GM23338 (cell line): Measurements from ENCODE around the gene NMD3. TPM values are rescaled to one million over a fixed set of nuclear protein-coding genes. Genes with fewer than 3 reads are reported as not detected.
A peak's percentile ranks its signal among the peaks of the same experiment; 100 is the strongest.

Experiments used
- ATAC-seq: fragments of 200-7000 bp; cut with Tn5 transposase; 3 replicates; pipeline ENCODE4 v1.9.1; 2020
- DNase-seq: peaks from one replicate; pipeline ENCODE4 v3.0.0-alpha.2; 2015; ENCODE audit warnings: low spot score
- H2AFZ ChIP-seq: fragments of 200-600 bp; sonication (generic); 2 replicates; pipeline ENCODE4 v1.8.0; 2016; ENCODE audit warnings: antibody characterized with exemption, mild to moderate bottlenecking, moderate library complexity
- H3F3A ChIP-seq: fragments of 200-600 bp; sonication (generic); replicated peaks from 2 replicates; pipeline ENCODE4 v1.8.0; 2017; ENCODE audit warnings: antibody characterized with exemption, mixed run types, low read depth
- H3K27ac ChIP-seq: fragments of 200-600 bp; sonication (generic); 2 replicates; pipeline ENCODE4 v1.6.1; 2016; ENCODE audit warnings: low read depth
- H3K27me3 ChIP-seq: fragments of 200-600 bp; sonication (generic); 2 replicates; pipeline ENCODE4 v1.8.0; 2016; ENCODE audit warnings: mild to moderate bottlenecking, mixed run types, moderate library complexity; ENCODE audit not compliant: insufficient read depth
- H3K36me3 ChIP-seq: fragments of 200-600 bp; sonication (generic); 2 replicates; pipeline ENCODE4 v1.8.0; 2016; ENCODE audit warnings: mild to moderate bottlenecking; ENCODE audit not compliant: insufficient read depth
- H3K4me1 ChIP-seq: fragments of 200-600 bp; sonication (generic); 2 replicates; pipeline ENCODE4 v1.8.0; 2016; ENCODE audit warnings: mild to moderate bottlenecking, moderate library complexity; ENCODE audit not compliant: insufficient read depth
- H3K4me2 ChIP-seq: fragments of 200-600 bp; sonication (generic); 2 replicates; pipeline ENCODE4 v1.7.1; 2017; ENCODE audit warnings: mixed run types
- H3K4me3 ChIP-seq: fragments of 200-600 bp; sonication (generic); 2 replicates; pipeline ENCODE4 v1.6.1; 2016; ENCODE audit warnings: mixed run types
- H3K79me2 ChIP-seq: fragments of 200-600 bp; sonication (generic); replicated peaks from 2 replicates; pipeline ENCODE4 v1.8.0; 2017; ENCODE audit warnings: mild to moderate bottlenecking; ENCODE audit not compliant: insufficient read depth
- H3K9me2 ChIP-seq: fragments of 200-600 bp; sonication (generic); 2 replicates; pipeline ENCODE4 v1.8.0; 2017; ENCODE audit not compliant: insufficient read depth
- H4K20me1 ChIP-seq: fragments of 200-600 bp; sonication (generic); replicated peaks from 2 replicates; pipeline ENCODE4 v1.8.0; 2017; ENCODE audit warnings: mild to moderate bottlenecking; ENCODE audit not compliant: insufficient read depth
- H3K27ac Mint-ChIP-seq: 2 replicates; pipeline ENCODE4 v1.8.0; 2020; ENCODE audit warnings: inconsistent platforms, mild to moderate bottlenecking, moderate library complexity, mixed read lengths
- H3K27me3 Mint-ChIP-seq: 3 replicates; pipeline ENCODE4 v1.8.0; 2022; ENCODE audit warnings: low read depth, mild to moderate bottlenecking, moderate library complexity, mixed read lengths, inconsistent platforms; ENCODE audit not compliant: insufficient read depth, poor library complexity
- H3K36me3 Mint-ChIP-seq: 3 replicates; pipeline ENCODE4 v1.8.0; 2021; ENCODE audit warnings: low read depth, mild to moderate bottlenecking, inconsistent platforms, moderate library complexity, mixed read lengths
- H3K4me1 Mint-ChIP-seq: 3 replicates; pipeline ENCODE4 v1.8.0; 2020; ENCODE audit warnings: mild to moderate bottlenecking, inconsistent platforms, mixed read lengths
- H3K4me3 Mint-ChIP-seq: 3 replicates; pipeline ENCODE4 v1.8.0; 2021; ENCODE audit warnings: moderate library complexity, mild to moderate bottlenecking, inconsistent platforms, mixed read lengths
- H3K9me3 Mint-ChIP-seq: 3 replicates; pipeline ENCODE4 v1.8.0; 2020; ENCODE audit warnings: moderate library complexity, mild to moderate bottlenecking, inconsistent platforms, mixed read lengths
- CREB1 ChIP-seq: fragments of 250-450 bp; sonication (Bioruptor Pico); IDR thresholded peaks from 2 replicates; pipeline ENCODE4 v1.5.0; 2020; ENCODE audit warnings: low read depth, mild to moderate bottlenecking, moderate library complexity
- EZH2 ChIP-seq: fragments of 200-600 bp; sonication (generic); IDR thresholded peaks from one replicate; pipeline ENCODE4 v1.8.0; 2017; ENCODE audit warnings: antibody characterized with exemption, mild to moderate bottlenecking, low read depth; ENCODE audit not compliant: unreplicated experiment
- EZH2phosphoT487 ChIP-seq: fragments of 200-600 bp; sonication (generic); IDR thresholded peaks from one replicate; pipeline ENCODE4 v1.8.1; 2018; ENCODE audit warnings: antibody characterized with exemption; ENCODE audit not compliant: unreplicated experiment
- JUNB ChIP-seq: IDR thresholded peaks from one replicate; pipeline ENCODE4 v1.6.1; 2016; ENCODE audit warnings: antibody characterized with exemption; ENCODE audit not compliant: unreplicated experiment
- NANOG ChIP-seq: IDR thresholded peaks from 2 replicates; pipeline ENCODE4 v1.6.1; 2016; ENCODE audit warnings: antibody characterized with exemption, borderline replicate concordance
- POLR2AphosphoS5 ChIP-seq: IDR thresholded peaks from 2 replicates; pipeline ENCODE4 v1.6.1; 2016; ENCODE audit warnings: antibody characterized with exemption, low read depth
- STAT1 ChIP-seq: IDR thresholded peaks from one replicate; pipeline ENCODE4 v1.6.1; 2016; ENCODE audit warnings: antibody characterized with exemption; ENCODE audit not compliant: unreplicated experiment
- ZNF114 ChIP-seq: fragments of 250-450 bp; sonication (Bioruptor Pico); IDR thresholded peaks from 2 replicates; pipeline ENCODE4 v1.5.0; 2020; ENCODE audit warnings: mild to moderate bottlenecking, moderate library complexity
- ZNF331 ChIP-seq: fragments of 250-450 bp; sonication (Bioruptor Pico); IDR thresholded peaks from 2 replicates; pipeline ENCODE4 v1.5.0; 2020; ENCODE audit warnings: low read depth, mild to moderate bottlenecking, moderate library complexity
- polyA plus RNA-seq: library from polyadenylated mRNA; unstranded; fragments of >200 nt; fragmentation: Nextera tagmentation; extraction: Ambion mirVana; gene quantifications from 2 replicates; pipeline ENCODE4 v1.2.1, GENCODE V29; 2016
- total RNA-seq: library from RNA; depleted of rRNA; stranded (reverse); fragments of >200 nt; shearing (Covaris generic); gene quantifications from 2 replicates; pipeline ENCODE4 v1.2.3, GENCODE V29; 2014
- TF ChIP-seq, protein P1 (sequence below): IDR thresholded peaks from one replicate; pipeline ENCODE4 v1.6.1; 2018; ENCODE audit warnings: antibody characterized with exemption; ENCODE audit not compliant: unreplicated experiment
- TF ChIP-seq, protein P2 (sequence below), 2 experiments: fragments of 200-600 bp in 1 of 2; sonication (generic) in 1 of 2; conservative IDR thresholded peaks; 2 replicates each; pipeline versions ENCODE4 v1.5.1 to v1.6.1; 2016 to 2017; ENCODE audit warnings: antibody characterized with exemption in 2 of 2, low read depth in 2 of 2, mild to moderate bottlenecking in 2 of 2, moderate library complexity in 1 of 2
- TF ChIP-seq, protein P3 (sequence below): fragments of 250-450 bp; sonication (Bioruptor Pico); IDR thresholded peaks from 2 replicates; pipeline ENCODE4 v1.5.0; 2020; ENCODE audit warnings: mild to moderate bottlenecking, moderate library complexity
- TF ChIP-seq, protein P4 (sequence below): IDR thresholded peaks from 2 replicates; pipeline ENCODE4 v1.6.1; 2016; ENCODE audit warnings: antibody characterized with exemption

Gene NMD3
- total and polyA plus RNA-seq, 2 experiments from 2014 or later: 27.3 to 67.4 TPM

DNA sequence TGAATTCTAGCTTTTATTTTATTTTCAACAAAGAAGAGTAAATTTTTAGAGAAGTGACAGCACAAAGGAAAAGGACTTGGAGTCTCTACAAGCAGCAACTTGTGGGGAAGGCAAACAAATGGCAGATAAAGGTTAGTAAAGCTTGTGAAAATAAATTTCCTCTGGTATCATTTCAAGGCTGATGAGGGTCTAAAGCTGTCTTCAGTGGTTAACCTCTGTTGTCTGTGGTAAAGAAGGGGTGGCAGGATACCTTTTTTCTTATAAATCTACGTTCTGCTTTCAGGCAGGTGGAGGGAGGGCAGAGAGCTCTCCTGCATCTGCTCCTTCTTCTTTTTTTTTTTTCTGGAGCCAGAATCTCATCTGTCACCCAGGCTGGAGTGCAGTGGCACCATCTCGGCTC lies 50.5 kb downstream of the NMD3 start:
- Mint-ChIP-seq H3K4me3 (no peak overlapping the region), H3K27me3 (peaks cover 4% of the 10 kb centered on the region), H3K4me1 (peaks cover 9% of the 10 kb centered on the region; the same call in 2 of the 3 replicates), H3K9me3 (peaks cover 14% of the 10 kb centered on the region; the same call in 2 of the 3 replicates), H3K27ac (no peak overlapping the region), H3K36me3 (peaks cover 27% of the 10 kb centered on the region)
- H4K20me1 ChIP-seq: no peaks in the 10 kb centered on the region
- H3K4me1 ChIP-seq: no peaks in the 10 kb centered on the region; the same call in 1 of the 2 replicates
- no peak for ATAC-seq
- DNase-seq: no peak
- peaks cover 4% of the 10 kb centered on the region; the same call in 1 of the 2 replicates for H3K36me3 ChIP-seq
- no peak overlapping the region for H3K4me3 ChIP-seq
- H3F3A ChIP-seq: no peaks in the 10 kb centered on the region
- peak overlapping the region; percentile 1; the same call in 1 of the 2 replicates for H3K27ac ChIP-seq
- H3K9me2 ChIP-seq: no peaks in the 10 kb centered on the region
- TF ChIP-seq NANOG (no peak), ZNF114 (no peak), POLR2AphosphoS5 (no peak), ZNF331 (no peak), JUNB (no peak), CREB1 (CRISPR knock-in tag) (no peak), EZH2 (no peak), STAT1 (no peak), EZH2phosphoT487 (no peak)
- TF ChIP-seq, protein P1, sequence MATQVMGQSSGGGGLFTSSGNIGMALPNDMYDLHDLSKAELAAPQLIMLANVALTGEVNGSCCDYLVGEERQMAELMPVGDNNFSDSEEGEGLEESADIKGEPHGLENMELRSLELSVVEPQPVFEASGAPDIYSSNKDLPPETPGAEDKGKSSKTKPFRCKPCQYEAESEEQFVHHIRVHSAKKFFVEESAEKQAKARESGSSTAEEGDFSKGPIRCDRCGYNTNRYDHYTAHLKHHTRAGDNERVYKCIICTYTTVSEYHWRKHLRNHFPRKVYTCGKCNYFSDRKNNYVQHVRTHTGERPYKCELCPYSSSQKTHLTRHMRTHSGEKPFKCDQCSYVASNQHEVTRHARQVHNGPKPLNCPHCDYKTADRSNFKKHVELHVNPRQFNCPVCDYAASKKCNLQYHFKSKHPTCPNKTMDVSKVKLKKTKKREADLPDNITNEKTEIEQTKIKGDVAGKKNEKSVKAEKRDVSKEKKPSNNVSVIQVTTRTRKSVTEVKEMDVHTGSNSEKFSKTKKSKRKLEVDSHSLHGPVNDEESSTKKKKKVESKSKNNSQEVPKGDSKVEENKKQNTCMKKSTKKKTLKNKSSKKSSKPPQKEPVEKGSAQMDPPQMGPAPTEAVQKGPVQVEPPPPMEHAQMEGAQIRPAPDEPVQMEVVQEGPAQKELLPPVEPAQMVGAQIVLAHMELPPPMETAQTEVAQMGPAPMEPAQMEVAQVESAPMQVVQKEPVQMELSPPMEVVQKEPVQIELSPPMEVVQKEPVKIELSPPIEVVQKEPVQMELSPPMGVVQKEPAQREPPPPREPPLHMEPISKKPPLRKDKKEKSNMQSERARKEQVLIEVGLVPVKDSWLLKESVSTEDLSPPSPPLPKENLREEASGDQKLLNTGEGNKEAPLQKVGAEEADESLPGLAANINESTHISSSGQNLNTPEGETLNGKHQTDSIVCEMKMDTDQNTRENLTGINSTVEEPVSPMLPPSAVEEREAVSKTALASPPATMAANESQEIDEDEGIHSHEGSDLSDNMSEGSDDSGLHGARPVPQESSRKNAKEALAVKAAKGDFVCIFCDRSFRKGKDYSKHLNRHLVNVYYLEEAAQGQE: no peak
- TF ChIP-seq, protein P2, sequence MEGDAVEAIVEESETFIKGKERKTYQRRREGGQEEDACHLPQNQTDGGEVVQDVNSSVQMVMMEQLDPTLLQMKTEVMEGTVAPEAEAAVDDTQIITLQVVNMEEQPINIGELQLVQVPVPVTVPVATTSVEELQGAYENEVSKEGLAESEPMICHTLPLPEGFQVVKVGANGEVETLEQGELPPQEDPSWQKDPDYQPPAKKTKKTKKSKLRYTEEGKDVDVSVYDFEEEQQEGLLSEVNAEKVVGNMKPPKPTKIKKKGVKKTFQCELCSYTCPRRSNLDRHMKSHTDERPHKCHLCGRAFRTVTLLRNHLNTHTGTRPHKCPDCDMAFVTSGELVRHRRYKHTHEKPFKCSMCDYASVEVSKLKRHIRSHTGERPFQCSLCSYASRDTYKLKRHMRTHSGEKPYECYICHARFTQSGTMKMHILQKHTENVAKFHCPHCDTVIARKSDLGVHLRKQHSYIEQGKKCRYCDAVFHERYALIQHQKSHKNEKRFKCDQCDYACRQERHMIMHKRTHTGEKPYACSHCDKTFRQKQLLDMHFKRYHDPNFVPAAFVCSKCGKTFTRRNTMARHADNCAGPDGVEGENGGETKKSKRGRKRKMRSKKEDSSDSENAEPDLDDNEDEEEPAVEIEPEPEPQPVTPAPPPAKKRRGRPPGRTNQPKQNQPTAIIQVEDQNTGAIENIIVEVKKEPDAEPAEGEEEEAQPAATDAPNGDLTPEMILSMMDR (conservative IDR thresholded peaks at IDR 0.05; ENCODE audit: low read depth in 2 of 2): no peak
- TF ChIP-seq, protein P3, sequence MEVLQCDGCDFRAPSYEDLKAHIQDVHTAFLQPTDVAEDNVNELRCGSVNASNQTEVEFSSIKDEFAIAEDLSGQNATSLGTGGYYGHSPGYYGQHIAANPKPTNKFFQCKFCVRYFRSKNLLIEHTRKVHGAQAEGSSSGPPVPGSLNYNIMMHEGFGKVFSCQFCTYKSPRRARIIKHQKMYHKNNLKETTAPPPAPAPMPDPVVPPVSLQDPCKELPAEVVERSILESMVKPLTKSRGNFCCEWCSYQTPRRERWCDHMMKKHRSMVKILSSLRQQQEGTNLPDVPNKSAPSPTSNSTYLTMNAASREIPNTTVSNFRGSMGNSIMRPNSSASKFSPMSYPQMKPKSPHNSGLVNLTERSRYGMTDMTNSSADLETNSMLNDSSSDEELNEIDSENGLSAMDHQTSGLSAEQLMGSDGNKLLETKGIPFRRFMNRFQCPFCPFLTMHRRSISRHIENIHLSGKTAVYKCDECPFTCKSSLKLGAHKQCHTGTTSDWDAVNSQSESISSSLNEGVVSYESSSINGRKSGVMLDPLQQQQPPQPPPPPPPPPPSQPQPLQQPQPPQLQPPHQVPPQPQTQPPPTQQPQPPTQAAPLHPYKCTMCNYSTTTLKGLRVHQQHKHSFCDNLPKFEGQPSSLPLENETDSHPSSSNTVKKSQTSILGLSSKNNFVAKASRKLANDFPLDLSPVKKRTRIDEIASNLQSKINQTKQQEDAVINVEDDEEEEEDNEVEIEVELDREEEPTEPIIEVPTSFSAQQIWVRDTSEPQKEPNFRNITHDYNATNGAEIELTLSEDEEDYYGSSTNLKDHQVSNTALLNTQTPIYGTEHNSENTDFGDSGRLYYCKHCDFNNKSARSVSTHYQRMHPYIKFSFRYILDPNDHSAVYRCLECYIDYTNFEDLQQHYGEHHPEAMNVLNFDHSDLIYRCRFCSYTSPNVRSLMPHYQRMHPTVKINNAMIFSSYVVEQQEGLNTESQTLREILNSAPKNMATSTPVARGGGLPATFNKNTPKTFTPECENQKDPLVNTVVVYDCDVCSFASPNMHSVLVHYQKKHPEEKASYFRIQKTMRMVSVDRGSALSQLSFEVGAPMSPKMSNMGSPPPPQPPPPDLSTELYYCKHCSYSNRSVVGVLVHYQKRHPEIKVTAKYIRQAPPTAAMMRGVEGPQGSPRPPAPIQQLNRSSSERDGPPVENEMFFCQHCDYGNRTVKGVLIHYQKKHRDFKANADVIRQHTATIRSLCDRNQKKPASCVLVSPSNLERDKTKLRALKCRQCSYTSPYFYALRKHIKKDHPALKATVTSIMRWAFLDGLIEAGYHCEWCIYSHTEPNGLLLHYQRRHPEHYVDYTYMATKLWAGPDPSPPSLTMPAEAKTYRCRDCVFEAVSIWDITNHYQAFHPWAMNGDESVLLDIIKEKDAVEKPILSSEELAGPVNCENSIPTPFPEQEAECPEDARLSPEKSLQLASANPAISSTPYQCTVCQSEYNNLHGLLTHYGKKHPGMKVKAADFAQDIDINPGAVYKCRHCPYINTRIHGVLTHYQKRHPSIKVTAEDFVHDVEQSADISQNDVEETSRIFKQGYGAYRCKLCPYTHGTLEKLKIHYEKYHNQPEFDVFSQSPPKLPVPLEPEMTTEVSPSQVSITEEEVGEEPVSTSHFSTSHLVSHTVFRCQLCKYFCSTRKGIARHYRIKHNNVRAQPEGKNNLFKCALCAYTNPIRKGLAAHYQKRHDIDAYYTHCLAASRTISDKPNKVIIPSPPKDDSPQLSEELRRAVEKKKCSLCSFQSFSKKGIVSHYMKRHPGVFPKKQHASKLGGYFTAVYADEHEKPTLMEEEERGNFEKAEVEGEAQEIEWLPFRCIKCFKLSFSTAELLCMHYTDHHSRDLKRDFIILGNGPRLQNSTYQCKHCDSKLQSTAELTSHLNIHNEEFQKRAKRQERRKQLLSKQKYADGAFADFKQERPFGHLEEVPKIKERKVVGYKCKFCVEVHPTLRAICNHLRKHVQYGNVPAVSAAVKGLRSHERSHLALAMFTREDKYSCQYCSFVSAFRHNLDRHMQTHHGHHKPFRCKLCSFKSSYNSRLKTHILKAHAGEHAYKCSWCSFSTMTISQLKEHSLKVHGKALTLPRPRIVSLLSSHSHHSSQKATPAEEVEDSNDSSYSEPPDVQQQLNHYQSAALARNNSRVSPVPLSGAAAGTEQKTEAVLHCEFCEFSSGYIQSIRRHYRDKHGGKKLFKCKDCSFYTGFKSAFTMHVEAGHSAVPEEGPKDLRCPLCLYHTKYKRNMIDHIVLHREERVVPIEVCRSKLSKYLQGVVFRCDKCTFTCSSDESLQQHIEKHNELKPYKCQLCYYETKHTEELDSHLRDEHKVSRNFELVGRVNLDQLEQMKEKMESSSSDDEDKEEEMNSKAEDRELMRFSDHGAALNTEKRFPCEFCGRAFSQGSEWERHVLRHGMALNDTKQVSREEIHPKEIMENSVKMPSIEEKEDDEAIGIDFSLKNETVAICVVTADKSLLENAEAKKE: no peak
- TF ChIP-seq, protein P4, sequence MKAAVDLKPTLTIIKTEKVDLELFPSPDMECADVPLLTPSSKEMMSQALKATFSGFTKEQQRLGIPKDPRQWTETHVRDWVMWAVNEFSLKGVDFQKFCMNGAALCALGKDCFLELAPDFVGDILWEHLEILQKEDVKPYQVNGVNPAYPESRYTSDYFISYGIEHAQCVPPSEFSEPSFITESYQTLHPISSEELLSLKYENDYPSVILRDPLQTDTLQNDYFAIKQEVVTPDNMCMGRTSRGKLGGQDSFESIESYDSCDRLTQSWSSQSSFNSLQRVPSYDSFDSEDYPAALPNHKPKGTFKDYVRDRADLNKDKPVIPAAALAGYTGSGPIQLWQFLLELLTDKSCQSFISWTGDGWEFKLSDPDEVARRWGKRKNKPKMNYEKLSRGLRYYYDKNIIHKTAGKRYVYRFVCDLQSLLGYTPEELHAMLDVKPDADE: no peak
- no peaks in the 10 kb centered on the region for H3K79me2 ChIP-seq
- no peak overlapping the region for H2AFZ ChIP-seq
- H3K27me3 ChIP-seq: no peaks in the 10 kb centered on the region
- no peak overlapping the region for H3K4me2 ChIP-seq
